Spleen (tissue), 7 donors: Measurements from ENCODE around the gene SLC25A20.
"Not testable (repeated sequence)": the region's sequence is repeated elsewhere in the genome, so short reads cannot be mapped to it uniquely, and the experiment has no call there.

ENCODE experiments used
- POLR2AphosphoS5 ChIP-seq, 3 donors: sonication (generic); formaldehyde crosslinking; IDR thresholded peaks; one replicate each; pipeline ENCODE4 v1.5.1; 2017; ENCODE audit warnings: antibody characterized with exemption in 3 of 3
- TF ChIP-seq, protein P1 (sequence below), 11 experiments: fragments of 200-600 bp in 7 of 11; fragments of 450-650 bp in 4 of 11; sonication (generic) in 4 of 11; IDR thresholded peaks in 8 of 11; conservative IDR thresholded peaks in 3 of 11; 1 replicate in 7 of 11; 2 replicates in 4 of 11; pipeline versions ENCODE4 v1.4.0 to v1.8.0; 2016 to 2021; ENCODE audit warnings: antibody characterized with exemption in 11 of 11, inconsistent platforms in 4 of 11, mild to moderate bottlenecking in 1 of 11
- donor health status: DM: no; HTN: no; CAD: no; lungs with moderate emphysema.
- donor health status: DM: no; HTN: no; CAD: no.
- donor health status: DM: no; HTN: no; CAD: no.

- TF ChIP-seq, protein P1, sequence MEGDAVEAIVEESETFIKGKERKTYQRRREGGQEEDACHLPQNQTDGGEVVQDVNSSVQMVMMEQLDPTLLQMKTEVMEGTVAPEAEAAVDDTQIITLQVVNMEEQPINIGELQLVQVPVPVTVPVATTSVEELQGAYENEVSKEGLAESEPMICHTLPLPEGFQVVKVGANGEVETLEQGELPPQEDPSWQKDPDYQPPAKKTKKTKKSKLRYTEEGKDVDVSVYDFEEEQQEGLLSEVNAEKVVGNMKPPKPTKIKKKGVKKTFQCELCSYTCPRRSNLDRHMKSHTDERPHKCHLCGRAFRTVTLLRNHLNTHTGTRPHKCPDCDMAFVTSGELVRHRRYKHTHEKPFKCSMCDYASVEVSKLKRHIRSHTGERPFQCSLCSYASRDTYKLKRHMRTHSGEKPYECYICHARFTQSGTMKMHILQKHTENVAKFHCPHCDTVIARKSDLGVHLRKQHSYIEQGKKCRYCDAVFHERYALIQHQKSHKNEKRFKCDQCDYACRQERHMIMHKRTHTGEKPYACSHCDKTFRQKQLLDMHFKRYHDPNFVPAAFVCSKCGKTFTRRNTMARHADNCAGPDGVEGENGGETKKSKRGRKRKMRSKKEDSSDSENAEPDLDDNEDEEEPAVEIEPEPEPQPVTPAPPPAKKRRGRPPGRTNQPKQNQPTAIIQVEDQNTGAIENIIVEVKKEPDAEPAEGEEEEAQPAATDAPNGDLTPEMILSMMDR (IDR thresholded peaks at IDR 0.05 in 8 of 11, conservative IDR thresholded peaks at IDR 0.05 in 3 of 11), result not testable (repeated sequence)
- not testable (repeated sequence) for TF ChIP-seq POLR2AphosphoS5 (IDR thresholded peaks at IDR 0.05)
Measured at GRCh38 chr3:48907026-48907425, 8.3 kb upstream of the SLC25A20 start.
